Psoas muscle (tissue), 8 donors: Measurements from ENCODE around the gene DHRS12. TPM values are rescaled to one million over a fixed set of nuclear protein-coding genes. Genes with fewer than 3 reads are reported as not detected.

ENCODE experiments used
- ATAC-seq, 4 donors: fragments of 200-7000 bp; cut with Tn5 transposase; one replicate each; pipeline ENCODE4 v1.9.1; 2020; ENCODE audit warnings: moderate library complexity in 3 of 4, mild to moderate bottlenecking in 2 of 4
- DNase-seq, 2 donors: peaks; one replicate each; pipeline ENCODE4 v3.0.0-alpha.2; 2020
- H3K27ac ChIP-seq: fragments of 200-600 bp; one replicate; pipeline ENCODE4 v1.8.0; 2022
- H3K27me3 ChIP-seq, 3 donors: fragments of 200-600 bp in 1 of 3; one replicate each; pipeline versions ENCODE4 v1.6.1 to v1.8.0; 2013 to 2022; ENCODE audit warnings: low read length in 2 of 3, mild to moderate bottlenecking in 2 of 3, moderate library complexity in 1 of 3; ENCODE audit not compliant: insufficient read depth in 3 of 3
- H3K36me3 ChIP-seq, 2 donors: fragments of 200-600 bp in 1 of 2; one replicate each; pipeline versions ENCODE4 v1.6.1 to v1.8.0; 2013 to 2022; ENCODE audit warnings: low read depth in 1 of 2, mild to moderate bottlenecking in 1 of 2, moderate library complexity in 1 of 2; ENCODE audit not compliant: insufficient read depth in 1 of 2
- H3K4me1 ChIP-seq: fragments of 200-600 bp; one replicate; pipeline ENCODE4 v1.8.0; 2022
- H3K4me3 ChIP-seq: fragments of 200-600 bp; one replicate; pipeline ENCODE4 v1.8.0; 2022; ENCODE audit warnings: mild to moderate bottlenecking
- H3K9me3 ChIP-seq: fragments of 200-600 bp; one replicate; pipeline ENCODE4 v1.8.0; 2022
- CTCF ChIP-seq: fragments of 200-600 bp; IDR thresholded peaks from one replicate; pipeline ENCODE4 v1.8.0; 2022; ENCODE audit warnings: antibody characterized with exemption
- WGBS, 3 donors: extraction: QIAGEN DNeasy Blood & Tissue Kit; methylation state at CpG; one replicate each; pipeline versions ENCODE4 v1.1.6 to v1.1.7; 2013; 5-methylcytosine and 5-hydroxymethylcytosine counted together
- intact Hi-C, 2 donors: fragments of 100-400 bp; cut with DNase I; formaldehyde crosslinking; loops; one replicate each; pipeline versions ENCODE4 v1.11.0 to v1.14.2; 2022
- polyA plus RNA-seq, 3 donors: library from polyadenylated mRNA; stranded (reverse); fragments of 200-250 nt; gene quantifications; one replicate each; pipeline ENCODE4 v1.2.3, GENCODE V29; 2013
- total RNA-seq, 4 donors: library from RNA; stranded (reverse); fragmentation: NEBNext Ultra II Directional in 2 of 4; extraction: Animal tissue kit (Norgen Biotek cat#: 25700) in 2 of 4; gene quantifications; one replicate each; pipeline versions ENCODE4 v1.2.1 to v1.2.4, GENCODE V29; 2021 to 2023
- donor health status: healthy with polysubstance abuse.
- donor health status: DM: no; HTN: no; CAD: no; lungs with moderate emphysema.
- donor health status: Bipolar disorder and iron deficiency.
- donor health status: healthy.
- donor health status: DM: yes; HTN: yes; CAD: no.
- donor health status: DM: no; HTN: no; CAD: no.
- donor health status: DM: no; HTN: no; CAD: no.
- donor health status: DM: yes; HTN: yes; CAD: no.

Gene DHRS12
- total and polyA plus RNA-seq, 7 donors, result 3.4 to 10.1 (median 4.9) TPM

- no peak for DNase-seq
Observed at GRCh38 chr13:51761643-51762350, 42.2 kb downstream of the DHRS12 start.

GRCh38 chr13:51760592-51760991 is 43.4 kb downstream of the DHRS12 start:
- no peak for TF ChIP-seq CTCF
- H3K9me3 ChIP-seq, result no peaks in the 10 kb centered on the region
- no peaks in the 10 kb centered on the region for H3K27me3 ChIP-seq
- no peaks in the 10 kb centered on the region for H3K4me1 ChIP-seq
- DNase-seq (no peak), ATAC-seq (peak in 3 of 4 donors; percentile 44 to 72 (median 56))
- WGBS, 3 donors, result 58 to 68% (median 66%) methylated on average over 12 of the region's 12 CpGs
- H3K36me3 ChIP-seq, result peaks cover 0 to 4% of the 10 kb centered on the region in 2 donors
- H3K4me3 ChIP-seq, result peak overlapping the region; percentile 46
- no peak overlapping the region for H3K27ac ChIP-seq
- intact Hi-C loops, result no loop called here

More at GRCh38 chr13:51761643-51762350, 42.2 kb downstream of the DHRS12 start:
- no peaks in the 10 kb centered on the region for H3K9me3 ChIP-seq
- no peaks in the 10 kb centered on the region for H3K4me1 ChIP-seq
- H3K4me3 ChIP-seq, result no peak overlapping the region
- 85 to 93% (median 90%) methylated on average over 16 of the region's 16 CpGs for WGBS, 3 donors
- H3K36me3 ChIP-seq, result peaks cover 0 to 4% of the 10 kb centered on the region in 2 donors
- intact Hi-C loops, result no loop called here
- no peaks in the 10 kb centered on the region for H3K27me3 ChIP-seq
- TF ChIP-seq CTCF, result no peak
- ATAC-seq, result peak in 1 of 4 donors; percentile 31
- no peak overlapping the region for H3K27ac ChIP-seq

GRCh38 chr13:51759240-51759639 is 44.7 kb downstream of the DHRS12 start:
- H3K4me3 ChIP-seq, result no peak overlapping the region
- H3K9me3 ChIP-seq, result no peaks in the 10 kb centered on the region
- intact Hi-C loops, result no loop called here
- H3K27me3 ChIP-seq, result no peaks in the 10 kb centered on the region
- no peak overlapping the region for H3K27ac ChIP-seq
- no peaks in the 10 kb centered on the region for H3K4me1 ChIP-seq
- TF ChIP-seq CTCF, result no peak
- H3K36me3 ChIP-seq, result peaks cover 0 to 4% of the 10 kb centered on the region in 2 donors
- DNase-seq, result no peak
- whole genome bisulfite sequencing, 3 donors, result 93 to 95% (median 94%) methylated on average over 5 of the region's 5 CpGs
- ATAC-seq, result no peak

GRCh38 chr13:51758691-51759090 is 45.3 kb downstream of the DHRS12 start:
- Histone ChIP-seq H3K36me3 (peaks cover 0 to 4% of the 10 kb centered on the region in 2 donors), H3K27ac (no peak overlapping the region), H3K4me1 (no peaks in the 10 kb centered on the region), H3K9me3 (no peaks in the 10 kb centered on the region), H3K27me3 (no peaks in the 10 kb centered on the region), H3K4me3 (no peak overlapping the region)
- TF ChIP-seq CTCF, result no peak
- intact Hi-C loops, result no loop called here
- no peak for ATAC-seq
- no peak for DNase-seq
- 65 to 76% (median 67%) methylated on average over 6 of the region's 6 CpGs for WGBS, 3 donors

GRCh38 chr13:51756651-51757050 is 47.3 kb downstream of the DHRS12 start:
- ATAC-seq, result no peak
- 75 to 86% (median 83%) methylated on average over 2 of the region's 2 CpGs for WGBS, 3 donors
- Histone ChIP-seq H3K4me1 (no peaks in the 10 kb centered on the region), H3K9me3 (no peaks in the 10 kb centered on the region), H3K27ac (no peak overlapping the region), H3K27me3 (no peaks in the 10 kb centered on the region), H3K36me3 (peaks cover 3 to 4% of the 10 kb centered on the region in 2 donors), H3K4me3 (no peak overlapping the region)
- no peak for DNase-seq
- no peak for TF ChIP-seq CTCF
- intact Hi-C loops, result no loop called here
